Measurements from ENCODE around the gene EDC3. TPM values are rescaled to one million over a fixed set of nuclear protein-coding genes. Genes with fewer than 3 reads are reported as not detected.
A peak's percentile ranks its signal among the peaks of the same experiment; 100 is the strongest.

The EDC3 gene
- total and polyA plus RNA-seq, 8 donors = 27.9 to 43.6 (median 36.7) TPM

- Histone ChIP-seq H3K27me3 (no peaks in the 10 kb centered on the region), H3K4me3 (no peak overlapping the region), H3K27ac (no peak overlapping the region), H3K4me1 (peaks cover 5 to 26% of the 10 kb centered on the region in 2 donors), H3K36me3 (peaks cover 0 to 66% of the 10 kb centered on the region in 2 donors), H3K9me3 (no peaks in the 10 kb centered on the region)
- intact Hi-C loops (cut with DNase I) = no loop called here
- TF ChIP-seq CTCF (IDR thresholded peaks at IDR 0.05) = no peak
- ATAC-seq = peak; percentile 75
- DNase-seq = peak in 1 of 4 donors; percentile 50
Observed at GRCh38 chr15:74593122-74593521, 102.7 kb downstream of the EDC3 start.

- no peak for TF ChIP-seq CTCF (IDR thresholded peaks at IDR 0.05)
- Histone ChIP-seq H3K4me3 (no peak overlapping the region), H3K9me3 (no peaks in the 10 kb centered on the region), H3K36me3 (peaks cover 0 to 66% of the 10 kb centered on the region in 2 donors), H3K4me1 (peaks cover 5 to 23% of the 10 kb centered on the region in 2 donors), H3K27me3 (no peaks in the 10 kb centered on the region), H3K27ac (no peak overlapping the region)
- DNase-seq (no peak), ATAC-seq (no peak)
- intact Hi-C loops (cut with DNase I) = no loop called here
Observed at GRCh38 chr15:74592222-74592621, 103.6 kb downstream of the EDC3 start.

- intact Hi-C loops (cut with DNase I) = no loop called here
- Histone ChIP-seq H3K27me3 (no peaks in the 10 kb centered on the region), H3K4me1 (peaks cover 5 to 23% of the 10 kb centered on the region in 2 donors), H3K9me3 (no peaks in the 10 kb centered on the region), H3K4me3 (no peak overlapping the region), H3K36me3 (peaks cover 0 to 71% of the 10 kb centered on the region in 2 donors), H3K27ac (no peak overlapping the region)
- ATAC-seq (no peak), DNase-seq (no peak)
- no peak for TF ChIP-seq CTCF (IDR thresholded peaks at IDR 0.05)
Observed at GRCh38 chr15:74589826-74590225, 106.0 kb downstream of the EDC3 start.

- ATAC-seq (no peak), DNase-seq (no peak)
- TF ChIP-seq CTCF (IDR thresholded peaks at IDR 0.05) = no peak
- H3K27ac ChIP-seq = no peak overlapping the region
- intact Hi-C loops (cut with DNase I) = no loop called here
- H3K4me3 ChIP-seq = no peak overlapping the region
- H3K27me3 ChIP-seq = no peaks in the 10 kb centered on the region
- H3K4me1 ChIP-seq = peaks cover 5 to 23% of the 10 kb centered on the region in 2 donors
- H3K36me3 ChIP-seq = peaks cover 0 to 47% of the 10 kb centered on the region in 2 donors
- no peaks in the 10 kb centered on the region for H3K9me3 ChIP-seq
Observed at GRCh38 chr15:74585857-74586256, 110.0 kb downstream of the EDC3 start.

GRCh38 chr15:74585191-74585590, 110.6 kb downstream of the EDC3 start:
- no peaks in the 10 kb centered on the region for H3K27me3 ChIP-seq
- peaks cover 5 to 23% of the 10 kb centered on the region in 2 donors for H3K4me1 ChIP-seq
- DNase-seq (peak in 1 of 4 donors; percentile 32), ATAC-seq (no peak)
- H3K36me3 ChIP-seq = peaks cover 0 to 41% of the 10 kb centered on the region in 2 donors
- H3K27ac ChIP-seq = no peak overlapping the region
- H3K9me3 ChIP-seq = no peaks in the 10 kb centered on the region
- intact Hi-C loops (cut with DNase I) = no loop called here
- TF ChIP-seq CTCF (IDR thresholded peaks at IDR 0.05) = no peak
- H3K4me3 ChIP-seq = no peak overlapping the region

All from left lung (tissue), 10 donors.